Measurements from ENCODE around the gene ARAP3. TPM values are rescaled to one million over a fixed set of nuclear protein-coding genes. Genes with fewer than 3 reads are reported as not detected.

ARAP3 gene
- total RNA-seq, 2 donors from 2014 or later = 3.2 to 4.1 TPM

DNA sequence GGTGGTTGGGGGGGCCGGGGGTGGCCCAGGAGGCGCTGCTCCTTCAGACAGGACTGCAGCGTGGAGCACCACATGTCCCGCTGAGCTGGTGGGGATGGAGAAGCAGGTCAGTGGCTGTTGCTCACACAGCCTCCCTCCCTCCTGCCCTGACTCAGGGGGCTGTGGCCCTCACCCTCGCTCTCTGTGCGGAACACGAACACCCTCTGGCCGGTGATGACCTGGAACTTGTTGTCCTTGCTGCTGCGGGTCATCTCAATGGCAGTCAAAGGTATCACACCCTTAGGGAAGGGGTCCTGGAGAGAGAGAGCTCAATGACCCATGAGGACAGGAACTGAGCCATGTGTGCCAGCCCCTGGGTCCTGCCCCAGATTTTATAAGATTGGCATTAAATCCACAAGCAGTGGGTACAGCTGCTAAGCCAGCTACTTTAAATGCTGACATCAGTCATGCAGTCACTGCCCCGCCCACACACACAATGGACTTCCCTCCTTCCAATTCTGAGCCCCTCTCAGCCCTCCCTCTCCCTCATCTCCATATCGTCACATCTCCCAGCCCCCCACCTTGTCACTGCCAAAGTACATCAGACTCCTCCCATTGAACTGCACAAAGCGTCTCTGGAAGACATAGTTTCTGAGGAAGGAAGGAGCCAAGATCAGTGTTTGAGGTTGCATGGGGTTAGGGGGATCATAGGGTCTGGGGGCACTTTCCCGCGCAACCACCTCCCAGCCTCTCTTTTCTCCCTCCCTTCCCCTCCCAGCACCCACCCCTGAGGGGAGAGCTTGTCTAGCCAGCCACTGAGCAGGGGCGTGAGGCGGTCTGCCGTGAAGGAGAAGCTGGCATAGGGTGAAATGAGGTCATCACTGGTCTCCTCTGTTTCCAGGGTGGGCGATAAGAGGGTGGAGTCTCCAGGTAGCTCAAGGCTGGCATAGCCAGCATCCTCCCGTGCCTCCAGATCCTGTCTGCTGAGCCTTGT, 8.9 kb downstream of the ARAP3 start:
- no peak overlapping the region for H3K27ac Mint-ChIP-seq
- H3K27me3 Mint-ChIP-seq (ENCODE audit: low read depth) = no peaks in the 10 kb centered on the region
- no peaks in the 10 kb centered on the region for H3K4me1 Mint-ChIP-seq (ENCODE audit: low read depth)
- DNase-seq (no peak), ATAC-seq (replicated peaks in 1 of 2) (no peak)
- H3K4me3 Mint-ChIP-seq = no peak overlapping the region
- H3K36me3 Mint-ChIP-seq (ENCODE audit: insufficient read depth in 2 of 2) = no peaks in the 10 kb centered on the region
- H3K9me3 Mint-ChIP-seq = no peaks in the 10 kb centered on the region

DNA sequence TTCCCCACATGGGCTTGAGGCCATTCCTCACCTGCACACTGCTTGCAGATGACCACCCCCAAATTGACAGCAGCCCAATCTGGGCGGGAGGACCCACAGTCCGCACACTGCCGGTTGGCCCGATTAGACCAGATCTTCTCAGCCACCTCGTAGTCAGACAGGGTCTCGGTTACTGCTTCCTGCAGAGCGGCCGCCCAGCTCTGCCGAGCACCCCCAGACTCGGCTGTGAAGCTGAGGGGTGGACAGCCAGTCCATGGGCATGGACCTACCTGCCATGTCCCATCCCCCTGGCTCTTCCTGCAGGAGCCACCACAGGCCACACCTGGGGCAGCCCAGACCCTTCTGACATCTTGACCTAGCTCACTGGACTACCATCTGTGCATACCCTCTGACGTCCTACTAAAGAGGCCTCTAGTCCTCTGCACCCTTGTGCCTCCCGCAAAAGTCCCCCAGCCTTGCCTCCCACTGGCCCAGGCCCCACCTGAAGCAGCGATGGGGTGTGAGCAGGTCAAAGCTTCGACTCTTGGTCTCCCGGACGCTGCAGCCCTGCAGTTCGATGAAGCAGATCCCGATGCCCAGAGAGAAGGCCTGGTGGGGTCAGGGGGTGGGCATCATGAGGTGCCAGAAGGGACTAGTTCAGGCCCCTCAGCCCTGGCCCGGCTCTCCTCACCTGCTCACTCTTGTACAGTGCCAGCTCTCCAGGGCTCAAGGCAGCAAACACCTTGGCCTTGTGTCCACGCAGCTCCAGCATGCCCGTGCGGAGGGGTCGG, 9.8 kb downstream of the ARAP3 start:
- Mint-ChIP-seq H3K4me3 (no peak overlapping the region), H3K4me1 (ENCODE audit: low read depth) (no peaks in the 10 kb centered on the region), H3K9me3 (no peaks in the 10 kb centered on the region), H3K27me3 (ENCODE audit: low read depth) (no peaks in the 10 kb centered on the region), H3K27ac (no peak overlapping the region), H3K36me3 (ENCODE audit: insufficient read depth in 2 of 2) (no peaks in the 10 kb centered on the region)
- DNase-seq (no peak), ATAC-seq (replicated peaks in 1 of 2) (no peak)

DNA sequence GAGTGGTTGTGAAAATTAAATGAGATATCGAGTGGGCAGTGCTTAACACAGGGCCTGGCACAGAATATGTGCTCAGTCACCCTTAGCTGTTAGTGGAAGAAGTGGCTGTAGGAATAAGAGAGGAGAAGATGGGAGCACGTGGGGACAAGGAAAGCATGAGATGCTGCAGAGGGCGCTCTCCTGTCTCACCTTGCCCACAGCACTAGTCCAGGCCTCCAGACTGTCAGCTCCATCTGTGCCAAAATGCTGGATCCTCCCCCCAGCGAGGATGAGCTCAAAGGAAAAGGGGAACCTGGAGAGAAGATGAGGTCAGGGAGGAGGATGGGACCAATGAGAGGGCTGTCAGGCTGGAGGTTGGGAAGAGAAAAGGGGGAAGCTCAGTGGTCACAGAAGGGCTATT, 12.5 kb downstream of the ARAP3 start:
- no peak for ATAC-seq (replicated peaks in 1 of 2)
- Mint-ChIP-seq H3K27ac (no peak overlapping the region), H3K27me3 (ENCODE audit: low read depth) (no peaks in the 10 kb centered on the region), H3K9me3 (no peaks in the 10 kb centered on the region), H3K4me3 (no peak overlapping the region), H3K4me1 (ENCODE audit: low read depth) (peaks cover 4% of the 10 kb centered on the region), H3K36me3 (ENCODE audit: insufficient read depth in 2 of 2) (no peaks in the 10 kb centered on the region)
- DNase-seq = no peak

DNA sequence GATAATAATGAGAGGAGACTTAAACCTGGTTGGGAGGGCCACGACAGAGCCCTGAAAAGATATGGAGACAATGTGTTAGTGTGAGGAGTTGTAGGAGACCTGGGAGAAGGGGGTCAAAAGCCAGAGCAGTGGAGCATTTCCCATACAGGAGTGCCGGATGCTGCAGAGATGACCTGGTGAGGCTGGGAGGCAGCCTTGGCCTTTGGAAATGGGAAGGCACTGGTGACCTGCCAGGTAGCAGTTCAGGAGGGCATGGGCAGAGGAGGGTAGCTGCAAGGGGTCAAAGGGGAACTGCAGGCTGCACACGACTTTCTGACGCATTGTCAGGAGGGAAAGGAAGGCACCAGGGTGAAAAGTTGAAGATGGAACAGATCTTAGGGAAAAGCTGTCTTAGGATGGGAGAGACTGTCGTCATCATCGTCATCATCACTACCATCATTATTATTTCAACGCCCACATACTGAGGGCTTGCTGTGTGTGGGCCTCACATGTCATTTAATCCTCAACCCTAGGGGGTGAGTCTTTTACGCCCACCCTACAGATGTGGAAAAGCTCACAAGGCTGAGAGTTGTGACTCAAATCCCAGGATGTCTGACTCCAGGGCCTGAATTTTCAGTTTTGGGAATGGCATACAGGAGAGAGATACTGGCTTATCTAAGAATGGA, 13.3 kb downstream of the ARAP3 start:
- Mint-ChIP-seq H3K27me3 (ENCODE audit: low read depth) (no peaks in the 10 kb centered on the region), H3K4me1 (ENCODE audit: low read depth) (peaks cover 4% of the 10 kb centered on the region), H3K27ac (no peak overlapping the region)

DNA sequence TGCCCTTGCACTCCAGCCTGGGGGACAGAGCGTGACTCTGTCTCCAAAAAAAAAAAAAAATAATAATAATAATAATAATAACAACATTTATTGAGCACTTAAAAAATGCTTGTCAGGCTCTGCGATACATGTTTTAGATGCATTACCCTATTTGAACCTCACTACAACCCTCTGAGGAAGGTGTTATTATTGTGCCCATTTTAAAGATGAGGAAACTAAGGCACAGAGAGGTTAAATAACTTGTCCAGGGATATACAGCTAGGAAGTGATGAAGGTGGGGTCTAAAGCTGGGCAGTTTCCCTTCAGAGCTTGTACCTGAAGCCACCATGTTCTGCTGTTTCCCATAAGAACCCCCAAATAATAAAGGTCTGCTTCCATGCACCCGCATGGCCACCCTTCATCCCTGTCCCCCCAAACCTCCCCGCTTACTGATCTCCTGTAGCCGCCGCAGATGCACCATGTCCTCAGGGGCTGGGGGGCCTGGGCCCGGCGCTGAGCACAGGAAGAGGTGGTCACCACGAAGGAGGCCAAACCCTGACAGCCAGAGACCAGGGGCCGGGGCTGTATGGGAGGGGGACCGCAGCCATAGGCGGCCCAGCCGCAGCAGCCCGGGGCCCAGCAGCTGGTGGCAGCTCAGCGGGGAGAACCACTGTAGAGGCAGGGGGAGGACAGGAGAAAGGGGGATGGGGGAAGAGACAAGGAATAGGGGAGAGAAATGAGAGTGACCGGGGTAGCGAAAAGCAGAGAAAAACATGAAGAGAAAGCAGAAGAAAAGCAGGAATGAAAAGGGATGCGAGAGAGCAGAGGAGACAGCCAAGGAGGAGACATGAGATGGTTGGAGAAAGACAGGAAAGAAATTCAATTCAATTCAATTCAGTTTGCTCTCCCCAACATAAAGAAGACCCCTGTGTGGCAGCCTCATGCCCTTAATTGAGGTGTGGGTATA, 15.8 kb downstream of the ARAP3 start:
- Mint-ChIP-seq H3K27ac (no peak overlapping the region), H3K4me1 (ENCODE audit: low read depth) (peaks cover 4% of the 10 kb centered on the region)
- ATAC-seq (replicated peaks in 1 of 2) = no peak

More for the DNA sequence above, 13.3 kb downstream of the ARAP3 start:
- no peak for ATAC-seq (replicated peaks in 1 of 2)
- Mint-ChIP-seq H3K9me3 (no peaks in the 10 kb centered on the region), H3K36me3 (ENCODE audit: insufficient read depth in 2 of 2) (no peaks in the 10 kb centered on the region), H3K4me3 (no peak overlapping the region)
- DNase-seq = no peak

DNA sequence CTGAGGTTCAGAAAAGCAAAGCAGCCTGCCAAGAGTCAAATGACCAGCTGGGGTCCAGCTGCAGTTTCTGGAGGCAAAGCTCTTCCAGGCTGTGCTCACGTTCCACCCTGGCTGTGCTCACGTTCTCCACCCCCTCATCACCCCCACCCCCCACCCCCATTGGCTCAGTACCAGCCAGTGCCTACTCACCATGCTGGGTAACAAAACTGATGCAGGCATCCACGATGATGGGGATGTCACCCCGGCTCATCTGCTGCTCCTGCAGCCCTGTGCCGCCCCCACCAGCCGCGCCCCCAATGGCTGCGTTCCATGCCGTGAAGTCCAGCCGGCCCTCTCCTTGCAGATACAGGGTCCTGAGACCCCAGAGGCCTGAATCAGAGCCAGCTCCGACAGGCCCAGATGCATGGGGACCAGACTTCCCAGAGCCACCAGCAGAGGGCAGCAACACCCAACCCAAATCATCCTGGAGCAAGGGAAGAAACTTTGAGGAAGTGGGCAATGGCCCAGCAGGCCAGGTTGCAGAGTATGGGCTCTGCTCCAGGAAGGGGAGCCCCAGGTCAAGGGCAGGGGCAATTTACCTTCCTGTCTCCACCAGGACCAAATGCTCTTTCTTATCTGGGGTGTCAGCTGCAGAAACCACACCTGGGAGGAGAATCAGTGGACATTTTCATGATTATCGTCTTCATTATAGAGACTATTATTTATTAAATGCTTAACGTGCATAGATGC, 17.1 kb downstream of the ARAP3 start:
- Mint-ChIP-seq H3K4me3 (no peak overlapping the region), H3K36me3 (ENCODE audit: insufficient read depth in 2 of 2) (no peaks in the 10 kb centered on the region), H3K27ac (no peak overlapping the region), H3K9me3 (no peaks in the 10 kb centered on the region), H3K4me1 (ENCODE audit: low read depth) (peaks cover 4% of the 10 kb centered on the region), H3K27me3 (ENCODE audit: low read depth) (no peaks in the 10 kb centered on the region)
- ATAC-seq (replicated peaks in 1 of 2) (peak; percentile 90), DNase-seq (peak; percentile 72 to 79)

More for the DNA sequence above, 15.8 kb downstream of the ARAP3 start:
- Mint-ChIP-seq H3K36me3 (ENCODE audit: insufficient read depth in 2 of 2) (no peaks in the 10 kb centered on the region), H3K4me3 (no peak overlapping the region), H3K27me3 (ENCODE audit: low read depth) (no peaks in the 10 kb centered on the region), H3K9me3 (no peaks in the 10 kb centered on the region)
- DNase-seq = no peak

DNA sequence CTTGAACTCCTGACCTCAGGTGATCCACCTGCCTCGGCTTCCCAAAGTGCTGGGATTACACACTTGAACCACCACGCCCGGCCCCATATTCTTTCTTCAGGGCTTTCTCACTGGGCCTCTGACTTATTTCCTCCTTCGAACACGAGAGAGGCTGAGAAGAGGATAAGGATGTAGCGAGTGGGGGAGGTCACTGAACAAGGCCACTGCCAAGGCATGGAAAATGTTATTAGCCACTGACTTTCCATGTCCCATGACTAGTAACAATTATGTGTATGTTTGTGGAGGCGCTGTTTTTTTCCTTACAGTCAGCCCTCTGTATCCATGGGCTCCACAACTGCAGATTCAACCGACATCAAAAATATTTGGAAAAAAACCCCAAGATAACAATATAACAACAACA, 18.5 kb downstream of the ARAP3 start:
- no peaks in the 10 kb centered on the region for H3K27me3 Mint-ChIP-seq (ENCODE audit: low read depth)
- no peak overlapping the region for H3K27ac Mint-ChIP-seq
- H3K4me3 Mint-ChIP-seq = no peak overlapping the region
- ATAC-seq (replicated peaks in 1 of 2) (no peak), DNase-seq (no peak)
- peaks cover 4% of the 10 kb centered on the region for H3K4me1 Mint-ChIP-seq (ENCODE audit: low read depth)
- H3K36me3 Mint-ChIP-seq (ENCODE audit: insufficient read depth in 2 of 2) = no peaks in the 10 kb centered on the region
- H3K9me3 Mint-ChIP-seq = no peaks in the 10 kb centered on the region

DNA sequence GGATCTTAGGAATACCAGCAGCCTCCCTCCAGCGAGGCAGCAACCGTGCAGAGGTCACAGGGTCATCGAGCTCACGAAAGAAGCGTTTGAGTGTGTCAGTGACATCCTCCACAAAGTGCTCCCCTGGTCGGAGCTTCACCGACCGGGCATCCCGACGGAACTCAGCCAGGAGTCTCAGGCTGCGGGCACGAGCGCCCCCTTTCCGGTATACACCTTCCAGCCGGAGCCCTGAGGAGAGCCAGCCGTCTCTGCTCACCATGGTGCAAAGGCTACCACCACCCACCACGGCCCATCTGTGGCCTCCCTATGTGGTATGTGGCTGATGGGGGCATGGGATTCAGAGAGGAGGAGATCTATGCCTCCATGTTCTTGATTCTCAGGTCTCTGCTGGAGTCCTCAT, 20.0 kb downstream of the ARAP3 start:
- H3K4me3 Mint-ChIP-seq = no peak overlapping the region
- no peaks in the 10 kb centered on the region for H3K36me3 Mint-ChIP-seq (ENCODE audit: insufficient read depth in 2 of 2)
- peaks cover 9% of the 10 kb centered on the region for H3K4me1 Mint-ChIP-seq (ENCODE audit: low read depth)
- H3K27ac Mint-ChIP-seq = no peak overlapping the region
- no peaks in the 10 kb centered on the region for H3K27me3 Mint-ChIP-seq (ENCODE audit: low read depth)
- no peaks in the 10 kb centered on the region for H3K9me3 Mint-ChIP-seq
- no peak for DNase-seq
- ATAC-seq (replicated peaks in 1 of 2) = no peak

DNA sequence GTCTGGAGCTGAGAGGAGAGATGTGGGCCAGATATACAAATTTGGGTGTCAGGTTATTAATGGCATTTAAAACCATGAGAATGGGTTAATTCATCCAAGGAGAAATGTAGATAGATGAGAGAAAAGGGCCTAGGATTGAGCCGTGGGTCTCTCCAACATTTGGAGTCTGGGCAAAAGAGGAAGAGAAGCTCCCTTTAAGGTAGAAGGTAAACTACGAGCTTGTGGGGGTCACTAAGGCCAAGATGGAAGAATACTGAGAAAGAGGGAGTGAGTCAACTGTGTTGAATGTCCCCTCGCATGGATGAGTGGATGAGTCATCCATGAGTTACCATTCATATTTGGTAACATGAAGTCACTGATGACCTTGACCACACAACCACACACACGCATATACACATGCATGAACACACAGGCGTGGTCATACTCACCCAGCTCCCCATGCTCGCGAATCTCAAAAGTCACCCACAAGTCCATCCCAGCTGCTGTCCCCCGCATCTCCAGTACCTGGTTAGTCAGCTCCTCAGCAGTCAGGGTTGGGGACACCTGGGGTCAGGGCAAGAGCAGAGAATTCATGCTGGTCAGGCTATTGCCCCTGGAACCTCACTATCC, 24.0 kb downstream of the ARAP3 start:
- ATAC-seq (replicated peaks in 1 of 2) = peak; percentile 77 to 87
- Mint-ChIP-seq H3K27ac (no peak overlapping the region), H3K4me3 (no peak overlapping the region)

DNA sequence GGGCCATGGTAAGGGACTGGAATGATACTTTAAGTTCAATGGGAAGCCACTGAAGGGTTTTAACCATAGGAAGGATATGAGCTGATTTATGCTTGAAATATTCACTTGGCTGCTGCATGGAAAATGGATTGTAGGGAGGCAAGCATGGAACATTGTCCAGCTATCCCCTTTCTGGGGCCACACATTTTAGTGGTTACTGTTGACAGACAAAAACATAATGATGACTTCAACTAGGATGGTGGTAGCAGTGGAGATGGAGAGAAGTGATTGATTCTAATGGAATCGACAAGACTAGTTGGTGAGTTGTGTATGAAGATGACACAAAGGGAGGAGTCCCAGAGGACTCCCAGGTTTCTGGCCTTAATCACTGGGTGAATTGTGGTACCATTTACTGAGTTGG, 24.6 kb downstream of the ARAP3 start:
- H3K4me1 Mint-ChIP-seq (ENCODE audit: low read depth) = peaks cover 11% of the 10 kb centered on the region
- H3K27ac Mint-ChIP-seq = no peak overlapping the region
- ATAC-seq (replicated peaks in 1 of 2) (no peak), DNase-seq (no peak)
- no peaks in the 10 kb centered on the region for H3K36me3 Mint-ChIP-seq (ENCODE audit: insufficient read depth in 2 of 2)
- H3K27me3 Mint-ChIP-seq (ENCODE audit: low read depth) = no peaks in the 10 kb centered on the region
- H3K9me3 Mint-ChIP-seq = no peaks in the 10 kb centered on the region
- no peak overlapping the region for H3K4me3 Mint-ChIP-seq

More for the DNA sequence above, 24.0 kb downstream of the ARAP3 start:
- Mint-ChIP-seq H3K27me3 (ENCODE audit: low read depth) (no peaks in the 10 kb centered on the region), H3K36me3 (ENCODE audit: insufficient read depth in 2 of 2) (no peaks in the 10 kb centered on the region), H3K9me3 (no peaks in the 10 kb centered on the region), H3K4me1 (ENCODE audit: low read depth) (peaks cover 5% of the 10 kb centered on the region)
- peak; percentile 26 to 40 for DNase-seq

DNA sequence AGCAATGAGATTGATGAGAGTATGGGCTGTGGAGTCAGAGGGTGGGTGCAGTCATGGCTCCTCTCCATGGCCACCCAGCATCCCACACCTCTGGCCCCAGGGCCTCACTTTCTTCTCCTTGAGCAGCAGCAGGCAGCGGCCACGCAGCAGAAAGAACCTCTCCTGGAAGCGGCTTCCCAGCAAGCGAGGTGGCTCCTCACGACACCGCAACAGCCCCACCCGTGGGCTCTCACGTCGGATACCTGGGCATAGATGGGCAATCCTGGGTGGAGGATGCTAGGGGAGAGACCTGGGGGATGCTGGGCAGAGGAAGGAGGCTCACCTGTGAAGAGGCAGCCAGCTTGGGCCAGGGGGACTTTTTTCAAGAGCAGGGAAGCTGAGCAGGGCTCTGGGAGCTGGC, 25.6 kb downstream of the ARAP3 start:
- Mint-ChIP-seq H3K9me3 (no peaks in the 10 kb centered on the region), H3K4me1 (ENCODE audit: low read depth) (peaks cover 19% of the 10 kb centered on the region), H3K27ac (no peak overlapping the region), H3K27me3 (ENCODE audit: low read depth) (no peaks in the 10 kb centered on the region), H3K36me3 (ENCODE audit: insufficient read depth in 2 of 2) (peaks cover 0 to 2% of the 10 kb centered on the region in 2 donors), H3K4me3 (no peak overlapping the region)
- DNase-seq (no peak), ATAC-seq (replicated peaks in 1 of 2) (no peak)
